ENCODE measurements around the gene CEP128.
A peak's percentile ranks its signal among the peaks of the same experiment; 100 is the strongest.

The CEP128 gene

DNA sequence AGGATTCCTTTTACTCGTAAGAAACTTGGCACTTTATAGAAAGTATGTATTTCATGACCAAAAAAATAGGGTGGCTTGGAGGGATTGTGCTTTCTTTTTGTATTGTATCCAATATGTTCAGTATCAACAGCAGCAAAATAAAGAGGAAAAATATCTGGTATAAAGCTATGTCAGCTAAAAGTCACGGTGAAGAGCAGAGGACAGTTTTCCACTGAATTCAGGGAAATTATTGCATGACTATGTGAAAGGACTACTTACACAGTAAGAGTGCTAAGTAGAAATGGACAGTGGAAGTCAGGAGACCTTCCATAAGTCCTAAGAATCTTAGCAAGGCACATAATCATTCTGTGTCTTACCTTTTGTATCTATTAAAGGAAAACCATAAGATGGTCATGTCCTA is 33.1 kb upstream of the CEP128 start:
- Histone ChIP-seq H3K36me3 (ENCODE audit: insufficient read depth, low read length) (no peaks in the 10 kb centered on the region), H3K27me3 (ENCODE audit: insufficient read depth, low read length) (peaks cover 70% of the 10 kb centered on the region), H2AFZ (ENCODE audit: low read length, unreplicated experiment) (no peak overlapping the region), H3K27ac (ENCODE audit: low read depth, low read length) (no peak overlapping the region), H3K4me3 (ENCODE audit: low read depth, low read length) (no peak overlapping the region), H3K79me2 (ENCODE audit: control insufficient read depth, insufficient read depth, low read length, unreplicated experiment) (no peaks in the 10 kb centered on the region), H3K4me1 (ENCODE audit: control insufficient read depth, insufficient read depth, low read length, unreplicated experiment) (no peaks in the 10 kb centered on the region)

DNA sequence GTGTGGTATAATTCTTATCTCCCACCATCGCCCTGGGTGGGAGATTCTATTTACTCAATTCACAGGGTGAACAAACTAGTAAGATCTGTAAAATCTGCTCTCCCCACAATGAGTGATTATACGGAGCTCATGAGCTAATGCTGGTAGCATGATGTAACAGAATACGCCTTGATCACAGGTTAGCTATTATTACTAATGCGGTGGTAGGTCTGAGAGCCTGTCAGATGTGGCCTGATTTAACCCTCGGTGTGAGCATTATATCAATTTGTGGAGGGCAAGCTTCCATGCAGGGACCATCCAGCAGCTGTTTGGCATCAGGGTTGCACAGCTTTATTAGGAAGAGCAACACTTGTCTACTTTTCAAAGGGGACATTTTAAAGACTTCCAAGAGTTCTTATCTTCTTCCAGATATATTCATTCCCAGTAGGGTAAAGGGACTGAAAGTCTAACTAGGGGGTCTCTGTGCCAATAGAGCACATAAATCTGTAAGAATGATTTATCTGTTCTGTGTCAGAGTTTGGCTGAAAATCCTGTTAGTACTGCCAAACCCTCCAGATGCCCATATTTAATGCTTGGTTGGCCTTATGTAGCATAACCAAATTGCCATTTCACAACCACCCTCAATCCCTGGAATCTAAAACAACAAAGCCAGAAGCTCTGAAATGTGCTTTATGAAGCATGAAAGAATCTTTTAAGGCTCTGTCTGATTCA is 32.5 kb upstream of the CEP128 start:
- no peaks in the 10 kb centered on the region for H3K79me2 ChIP-seq (ENCODE audit: control insufficient read depth, insufficient read depth, low read length, unreplicated experiment)
- no peak overlapping the region for H3K27ac ChIP-seq (ENCODE audit: low read depth, low read length)

DNA sequence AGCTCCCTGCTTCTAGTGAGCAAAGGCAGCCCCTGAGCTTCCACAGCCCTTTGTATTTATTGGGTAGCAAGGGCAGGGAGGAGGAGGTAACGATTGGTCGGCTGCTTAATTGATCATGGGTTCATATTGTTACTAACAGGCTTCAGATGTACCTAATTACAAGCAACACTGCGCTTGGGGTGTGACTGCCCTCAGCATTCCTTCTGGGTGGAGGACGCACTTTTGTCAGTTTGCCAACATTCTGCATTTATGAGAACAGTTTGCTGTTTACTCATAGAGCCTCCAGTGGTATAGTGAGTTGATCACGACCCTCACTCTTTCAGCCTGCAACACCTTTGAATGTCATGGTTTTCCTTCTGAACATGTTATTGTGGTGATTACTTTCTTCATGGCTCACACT is 23.5 kb upstream of the CEP128 start:
- Histone ChIP-seq H3K4me1 (ENCODE audit: control insufficient read depth, insufficient read depth, low read length, unreplicated experiment) (no peaks in the 10 kb centered on the region), H3K27me3 (ENCODE audit: insufficient read depth, low read length) (peaks cover 54% of the 10 kb centered on the region), H3K79me2 (ENCODE audit: control insufficient read depth, insufficient read depth, low read length, unreplicated experiment) (no peaks in the 10 kb centered on the region), H2AFZ (ENCODE audit: low read length, unreplicated experiment) (no peak overlapping the region), H3K4me3 (ENCODE audit: low read depth, low read length) (no peak overlapping the region), H3K36me3 (ENCODE audit: insufficient read depth, low read length) (no peaks in the 10 kb centered on the region), H3K27ac (ENCODE audit: low read depth, low read length) (no peak overlapping the region)

More for the DNA sequence above, 32.5 kb upstream of the CEP128 start:
- H3K4me1 ChIP-seq (ENCODE audit: control insufficient read depth, insufficient read depth, low read length, unreplicated experiment): no peaks in the 10 kb centered on the region
- no peak overlapping the region for H2AFZ ChIP-seq (ENCODE audit: low read length, unreplicated experiment)
- no peaks in the 10 kb centered on the region for H3K36me3 ChIP-seq (ENCODE audit: insufficient read depth, low read length)
- no peak overlapping the region for H3K4me3 ChIP-seq (ENCODE audit: low read depth, low read length)
- H3K27me3 ChIP-seq (ENCODE audit: insufficient read depth, low read length): peaks cover 73% of the 10 kb centered on the region

DNA sequence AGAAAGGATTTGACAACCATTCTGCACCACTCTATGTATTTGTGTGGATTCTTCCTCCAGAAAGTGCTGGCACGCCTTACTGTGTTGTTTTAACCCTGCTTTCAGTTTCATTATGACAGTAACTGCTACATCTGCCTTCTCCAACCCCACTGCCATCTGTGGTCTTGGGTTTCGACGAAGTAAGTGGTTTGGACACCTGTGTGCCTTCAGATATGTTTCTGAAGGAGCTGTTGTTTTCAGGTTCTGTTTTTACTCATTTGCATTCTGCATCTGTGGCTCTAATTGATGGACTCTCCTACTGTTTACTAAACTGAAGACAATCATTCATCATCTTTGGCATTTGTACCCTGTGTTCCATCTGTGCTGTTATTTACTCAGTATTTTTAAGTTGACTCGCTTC is 18.0 kb upstream of the CEP128 start:
- peak overlapping the region; percentile 71 for H2AFZ ChIP-seq (ENCODE audit: low read length, unreplicated experiment)
- H3K4me3 ChIP-seq (ENCODE audit: low read depth, low read length): peak overlapping the region; percentile 51; the same call in 1 of the 2 replicates
- H3K27me3 ChIP-seq (ENCODE audit: insufficient read depth, low read length): peaks cover 40% of the 10 kb centered on the region
- peaks cover 2% of the 10 kb centered on the region for H3K4me1 ChIP-seq (ENCODE audit: control insufficient read depth, insufficient read depth, low read length, unreplicated experiment)
- H3K36me3 ChIP-seq (ENCODE audit: insufficient read depth, low read length): no peaks in the 10 kb centered on the region
- no peaks in the 10 kb centered on the region for H3K79me2 ChIP-seq (ENCODE audit: control insufficient read depth, insufficient read depth, low read length, unreplicated experiment)
- H3K27ac ChIP-seq (ENCODE audit: low read depth, low read length): no peak overlapping the region

DNA sequence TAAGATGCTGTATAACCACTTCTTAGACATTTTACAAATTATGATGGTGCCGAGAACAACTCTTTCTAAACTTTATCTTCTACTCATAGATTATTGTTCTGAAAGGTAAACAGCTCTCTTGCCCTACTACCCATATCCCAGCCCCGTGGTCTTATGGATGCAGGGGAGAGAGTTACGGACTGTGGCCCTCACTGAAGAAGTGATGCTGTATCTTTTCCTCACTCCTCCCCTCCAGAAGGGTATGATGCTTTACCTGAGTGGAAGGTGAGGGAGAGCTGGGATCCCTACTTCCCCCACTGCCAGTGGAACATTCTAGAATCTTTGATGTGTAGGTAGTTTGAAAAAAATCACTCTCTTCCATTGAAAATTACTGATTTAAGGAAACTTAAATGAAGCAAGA is 17.4 kb upstream of the CEP128 start:
- Histone ChIP-seq H3K27me3 (ENCODE audit: insufficient read depth, low read length) (peaks cover 39% of the 10 kb centered on the region), H3K4me3 (ENCODE audit: low read depth, low read length) (no peak overlapping the region), H3K4me1 (ENCODE audit: control insufficient read depth, insufficient read depth, low read length, unreplicated experiment) (peaks cover 6% of the 10 kb centered on the region), H3K36me3 (ENCODE audit: insufficient read depth, low read length) (no peaks in the 10 kb centered on the region), H3K27ac (ENCODE audit: low read depth, low read length) (no peak overlapping the region), H3K79me2 (ENCODE audit: control insufficient read depth, insufficient read depth, low read length, unreplicated experiment) (no peaks in the 10 kb centered on the region), H2AFZ (ENCODE audit: low read length, unreplicated experiment) (peak overlapping the region; percentile 71)

DNA sequence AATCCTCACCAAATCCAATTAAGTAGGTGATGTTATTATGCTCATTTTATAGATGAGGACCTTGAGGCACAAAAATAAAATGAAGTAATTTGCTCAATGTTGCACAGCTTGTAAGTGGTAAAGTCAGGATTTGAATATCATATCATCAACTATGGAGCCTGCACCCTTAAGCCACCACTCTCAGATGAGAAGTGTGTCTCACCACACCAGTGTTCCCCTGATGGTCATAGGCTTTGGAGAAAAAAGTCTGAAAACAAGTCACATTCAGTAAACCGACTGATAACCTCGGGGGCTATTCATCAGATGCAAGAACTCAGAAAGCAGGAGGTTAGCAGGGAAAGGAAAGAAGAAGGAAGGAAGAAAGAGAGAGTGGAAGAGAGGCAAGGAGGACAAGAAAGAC is 16.7 kb upstream of the CEP128 start:
- Histone ChIP-seq H3K27ac (ENCODE audit: low read depth, low read length) (no peak overlapping the region), H3K36me3 (ENCODE audit: insufficient read depth, low read length) (no peaks in the 10 kb centered on the region), H3K27me3 (ENCODE audit: insufficient read depth, low read length) (peaks cover 34% of the 10 kb centered on the region), H2AFZ (ENCODE audit: low read length, unreplicated experiment) (no peak overlapping the region), H3K4me1 (ENCODE audit: control insufficient read depth, insufficient read depth, low read length, unreplicated experiment) (peaks cover 6% of the 10 kb centered on the region), H3K4me3 (ENCODE audit: low read depth, low read length) (no peak overlapping the region), H3K79me2 (ENCODE audit: control insufficient read depth, insufficient read depth, low read length, unreplicated experiment) (no peaks in the 10 kb centered on the region)

DNA sequence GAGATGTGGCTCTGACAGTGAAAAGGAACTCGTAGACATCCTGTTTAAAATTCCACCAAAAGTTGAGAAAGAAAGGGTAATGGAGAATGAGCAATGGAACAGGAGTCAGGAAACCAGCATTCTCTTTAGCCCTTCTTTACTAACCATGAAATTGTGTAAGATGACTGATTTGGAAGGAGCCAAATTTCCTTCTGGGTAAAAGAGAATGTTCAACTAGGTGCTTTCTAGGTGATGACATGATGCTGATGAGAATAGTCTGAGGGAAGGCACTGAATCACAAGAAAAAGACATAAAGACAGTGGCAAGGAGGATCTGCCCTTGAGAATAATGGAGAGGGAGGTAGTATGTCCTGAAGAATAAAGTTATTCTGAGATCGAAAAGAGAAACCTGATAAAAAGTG is 16.1 kb upstream of the CEP128 start:
- H3K27ac ChIP-seq (ENCODE audit: low read depth, low read length): no peak overlapping the region
- H3K4me1 ChIP-seq (ENCODE audit: control insufficient read depth, insufficient read depth, low read length, unreplicated experiment): peaks cover 6% of the 10 kb centered on the region
- H3K36me3 ChIP-seq (ENCODE audit: insufficient read depth, low read length): no peaks in the 10 kb centered on the region
- H3K27me3 ChIP-seq (ENCODE audit: insufficient read depth, low read length): peaks cover 34% of the 10 kb centered on the region
- no peaks in the 10 kb centered on the region for H3K79me2 ChIP-seq (ENCODE audit: control insufficient read depth, insufficient read depth, low read length, unreplicated experiment)
- no peak overlapping the region for H3K4me3 ChIP-seq (ENCODE audit: low read depth, low read length)
- no peak overlapping the region for H2AFZ ChIP-seq (ENCODE audit: low read length, unreplicated experiment)

DNA sequence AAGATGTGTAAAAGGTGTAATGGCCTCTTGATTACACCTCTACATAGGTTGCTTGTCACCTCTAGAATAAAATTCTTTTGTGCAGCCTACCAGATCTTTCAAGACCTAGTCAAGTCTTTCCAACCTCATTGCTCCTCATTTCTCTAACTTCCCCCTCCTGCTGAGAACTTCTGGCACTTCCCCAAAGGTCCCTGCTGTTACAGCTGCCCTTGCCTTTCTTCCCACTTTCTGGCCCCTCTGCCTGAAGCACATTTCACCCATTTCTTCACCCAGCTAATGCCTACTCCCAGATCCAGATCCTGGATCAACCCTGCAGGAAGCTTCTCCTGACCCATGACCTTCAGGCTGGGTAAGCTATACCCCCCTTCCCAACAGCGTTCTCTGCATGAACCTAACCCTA is 15.4 kb upstream of the CEP128 start:
- H3K27me3 ChIP-seq (ENCODE audit: insufficient read depth, low read length): peaks cover 34% of the 10 kb centered on the region
- peaks cover 6% of the 10 kb centered on the region for H3K4me1 ChIP-seq (ENCODE audit: control insufficient read depth, insufficient read depth, low read length, unreplicated experiment)
- H3K79me2 ChIP-seq (ENCODE audit: control insufficient read depth, insufficient read depth, low read length, unreplicated experiment): no peaks in the 10 kb centered on the region
- no peaks in the 10 kb centered on the region for H3K36me3 ChIP-seq (ENCODE audit: insufficient read depth, low read length)
- no peak overlapping the region for H3K4me3 ChIP-seq (ENCODE audit: low read depth, low read length)
- H2AFZ ChIP-seq (ENCODE audit: low read length, unreplicated experiment): no peak overlapping the region
- H3K27ac ChIP-seq (ENCODE audit: low read depth, low read length): no peak overlapping the region

DNA sequence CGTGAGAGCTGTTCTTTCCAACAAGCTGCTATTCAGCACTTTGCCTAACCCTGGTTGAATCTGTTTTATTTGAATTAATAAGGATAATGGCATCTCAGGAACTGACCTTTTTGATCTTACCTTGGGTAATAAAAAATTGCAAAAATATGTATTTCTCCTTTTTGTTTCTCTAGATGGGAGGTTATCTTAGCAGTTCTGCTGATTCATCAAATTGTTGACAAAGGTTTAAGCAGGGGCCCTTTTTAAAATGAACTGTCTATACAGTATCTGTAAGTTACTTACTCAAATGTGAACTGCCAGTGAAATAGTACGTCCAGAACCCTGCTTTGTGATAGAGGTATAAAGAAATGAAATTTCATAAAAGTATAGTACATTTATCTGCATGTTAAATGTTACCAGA is 14.6 kb upstream of the CEP128 start:
- H3K27me3 ChIP-seq (ENCODE audit: insufficient read depth, low read length): peaks cover 34% of the 10 kb centered on the region
- peaks cover 6% of the 10 kb centered on the region for H3K4me1 ChIP-seq (ENCODE audit: control insufficient read depth, insufficient read depth, low read length, unreplicated experiment)
- no peak overlapping the region for H2AFZ ChIP-seq (ENCODE audit: low read length, unreplicated experiment)
- H3K27ac ChIP-seq (ENCODE audit: low read depth, low read length): no peak overlapping the region
- no peaks in the 10 kb centered on the region for H3K79me2 ChIP-seq (ENCODE audit: control insufficient read depth, insufficient read depth, low read length, unreplicated experiment)
- no peaks in the 10 kb centered on the region for H3K36me3 ChIP-seq (ENCODE audit: insufficient read depth, low read length)
- no peak overlapping the region for H3K4me3 ChIP-seq (ENCODE audit: low read depth, low read length)

DNA sequence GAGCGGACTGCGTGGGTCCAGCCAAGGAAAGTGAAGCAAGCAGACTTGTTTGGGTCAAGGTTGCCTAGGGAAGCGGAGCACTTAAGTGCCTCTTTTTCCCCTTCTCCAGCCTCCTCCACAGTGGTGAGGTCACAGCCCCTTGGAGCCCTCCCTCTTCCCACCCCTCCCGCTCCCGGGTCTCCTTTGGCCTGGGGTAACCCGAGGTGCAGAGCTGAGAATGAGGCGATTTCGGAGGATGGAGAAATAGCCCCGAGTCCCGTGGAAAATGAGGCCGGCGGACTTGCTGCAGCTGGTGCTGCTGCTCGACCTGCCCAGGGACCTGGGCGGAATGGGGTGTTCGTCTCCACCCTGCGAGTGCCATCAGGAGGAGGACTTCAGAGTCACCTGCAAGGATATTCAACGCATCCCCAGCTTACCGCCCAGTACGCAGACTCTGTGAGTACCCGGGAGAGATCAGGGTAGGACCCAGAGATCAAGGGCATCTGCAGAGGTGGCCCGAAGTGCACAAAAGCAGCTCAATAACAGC is 13.9 kb upstream of the CEP128 start, which contains the start of gene TSHR:
Gene TSHR, plus strand, starts transcription at position 206 of the 526 bp plus-strand sequence. Its CDS starts 60 bp downstream, at position 266.
- Histone ChIP-seq H3K4me1 (ENCODE audit: control insufficient read depth, insufficient read depth, low read length, unreplicated experiment) (peaks cover 6% of the 10 kb centered on the region), H2AFZ (ENCODE audit: low read length, unreplicated experiment) (peak within 1 kb of the TSS; percentile 90), H3K27ac (ENCODE audit: low read depth, low read length) (no peak within 1 kb of the TSS), H3K27me3 (ENCODE audit: insufficient read depth, low read length) (peaks cover 37% of the 10 kb centered on the region), H3K36me3 (ENCODE audit: insufficient read depth, low read length) (no peaks in the 10 kb centered on the region), H3K79me2 (ENCODE audit: control insufficient read depth, insufficient read depth, low read length, unreplicated experiment) (no peaks in the 10 kb centered on the region), H3K4me3 (ENCODE audit: low read depth, low read length) (peak within 1 kb of the TSS; percentile 94)

DNA sequence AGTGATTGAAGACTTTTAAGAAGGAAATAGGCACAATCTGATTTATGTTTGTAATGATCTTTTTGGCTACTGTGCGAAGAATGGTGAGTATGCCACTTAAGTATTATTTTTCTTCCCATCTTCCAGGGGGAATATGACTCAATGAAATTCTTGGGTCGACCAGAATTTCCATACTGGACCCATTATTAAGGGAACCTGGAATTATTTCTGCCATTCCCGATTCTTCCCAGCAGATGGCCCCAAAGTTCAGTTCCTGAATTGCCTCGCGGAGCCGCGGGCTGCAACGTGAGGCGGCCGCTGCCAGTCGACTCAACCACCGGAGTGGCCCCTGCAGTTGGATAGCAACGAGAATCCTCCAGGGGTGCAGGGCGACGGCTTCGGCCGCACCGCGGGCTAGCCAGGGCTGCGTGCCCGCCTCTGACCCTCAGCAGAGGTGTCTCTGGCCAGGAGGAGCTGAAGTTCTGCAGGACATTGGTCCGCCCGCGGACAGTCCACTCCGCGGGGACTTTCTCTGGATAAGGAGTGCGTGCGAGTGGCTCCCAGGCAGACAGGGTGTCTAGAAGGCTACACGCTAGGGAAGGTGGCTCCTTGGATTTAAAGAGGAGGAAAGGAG is 13.3 kb upstream of the CEP128 start:
- peaks cover 6% of the 10 kb centered on the region for H3K4me1 ChIP-seq (ENCODE audit: control insufficient read depth, insufficient read depth, low read length, unreplicated experiment)
- peak overlapping the region; percentile 94 for H3K4me3 ChIP-seq (ENCODE audit: low read depth, low read length)
- no peaks in the 10 kb centered on the region for H3K36me3 ChIP-seq (ENCODE audit: insufficient read depth, low read length)
- H3K79me2 ChIP-seq (ENCODE audit: control insufficient read depth, insufficient read depth, low read length, unreplicated experiment): no peaks in the 10 kb centered on the region
- H3K27ac ChIP-seq (ENCODE audit: low read depth, low read length): no peak overlapping the region
- peak overlapping the region; percentile 90 for H2AFZ ChIP-seq (ENCODE audit: low read length, unreplicated experiment)
- peaks cover 44% of the 10 kb centered on the region for H3K27me3 ChIP-seq (ENCODE audit: insufficient read depth, low read length)
